ENCODE data around the gene PRMT5.
A peak's percentile ranks its signal among the peaks of the same experiment; 100 is the strongest.
"Not testable (repeated sequence)": the region's sequence is repeated elsewhere in the genome, so short reads cannot be mapped to it uniquely, and the experiment has no call there.

The PRMT5 gene

DNA sequence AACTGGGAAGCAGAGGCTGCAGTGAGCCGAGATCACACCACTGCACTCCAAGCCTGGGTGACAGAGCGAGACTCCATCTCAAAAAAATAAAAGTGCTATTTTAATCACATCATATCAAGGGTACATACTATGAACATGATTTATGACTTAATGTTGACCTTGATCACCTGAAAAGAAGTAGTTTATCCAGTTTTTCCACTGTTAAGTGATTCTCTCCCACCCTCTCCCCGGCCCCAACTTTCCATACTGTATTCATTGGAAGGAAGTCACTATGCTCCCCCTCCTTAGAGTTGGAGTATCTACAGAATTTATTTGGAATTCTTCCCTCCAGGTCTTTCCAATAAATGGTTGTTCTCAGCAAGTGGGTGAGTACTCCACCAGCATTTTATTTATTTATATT is 3.0 kb upstream of the PRMT5 start:
- no peak for DNase-seq (ENCODE audit: low spot score)

DNA sequence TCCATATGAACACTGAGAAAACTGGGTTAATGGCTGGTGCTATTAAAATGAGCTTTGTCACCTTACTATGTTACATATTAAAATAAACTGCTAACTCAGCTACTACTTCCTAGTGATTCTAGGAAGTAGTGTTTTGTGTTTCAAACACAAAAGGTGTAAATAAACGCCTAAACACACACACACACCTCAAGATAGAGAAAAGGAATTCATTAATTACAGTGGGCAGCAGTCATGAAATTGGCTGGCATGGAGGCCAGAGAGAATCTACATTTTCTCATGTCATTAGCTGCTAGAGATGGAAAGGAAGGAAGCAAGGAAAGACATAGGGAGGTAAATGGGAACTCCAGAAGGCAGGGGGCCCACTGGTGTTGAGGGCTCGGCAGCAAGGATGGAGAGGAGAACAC is 787 bp upstream of the PRMT5 start:
- DNase-seq (ENCODE audit: low spot score), result no peak

DNA sequence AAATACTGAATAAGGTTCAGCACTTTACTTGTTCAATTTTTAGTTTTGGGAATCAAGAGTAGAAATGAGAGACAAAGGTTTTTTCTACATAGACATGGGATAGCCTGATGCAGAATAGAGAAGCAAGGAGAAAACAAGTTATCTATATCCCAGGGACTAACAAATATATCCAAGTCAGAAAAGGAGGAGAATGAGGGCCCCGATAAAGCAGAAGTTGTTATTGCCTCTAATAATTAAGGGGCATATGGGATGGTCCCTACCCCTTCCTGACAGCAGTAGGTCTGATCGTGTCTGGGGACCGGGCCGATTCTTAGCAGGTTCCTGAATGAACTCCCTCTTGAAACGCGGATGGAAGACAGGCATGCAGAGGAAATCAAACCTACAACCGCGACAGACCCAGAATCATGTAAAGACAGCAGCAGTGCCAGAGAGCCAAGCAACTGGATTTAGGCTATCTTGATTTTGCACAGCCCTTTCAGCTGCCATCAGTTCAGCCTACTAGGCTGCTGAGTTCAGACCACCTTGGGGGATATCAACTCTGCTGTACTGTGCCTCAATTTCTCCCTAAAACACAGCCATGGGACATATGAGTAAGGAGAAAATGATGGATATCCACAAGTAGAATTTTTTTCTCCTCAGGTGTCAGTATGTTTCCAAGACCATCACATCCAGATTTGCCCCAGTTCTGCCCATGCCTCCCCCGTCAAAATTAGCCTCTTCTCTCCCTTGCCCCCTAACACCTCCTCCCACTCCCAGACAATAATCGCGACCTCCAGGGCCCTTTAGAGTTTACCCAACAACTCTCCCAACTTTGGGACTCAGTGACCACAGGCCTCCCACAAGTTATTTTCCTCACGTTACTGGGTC is 706 bp downstream of the PRMT5 start:
- no peak for DNase-seq (ENCODE audit: low spot score)

DNA sequence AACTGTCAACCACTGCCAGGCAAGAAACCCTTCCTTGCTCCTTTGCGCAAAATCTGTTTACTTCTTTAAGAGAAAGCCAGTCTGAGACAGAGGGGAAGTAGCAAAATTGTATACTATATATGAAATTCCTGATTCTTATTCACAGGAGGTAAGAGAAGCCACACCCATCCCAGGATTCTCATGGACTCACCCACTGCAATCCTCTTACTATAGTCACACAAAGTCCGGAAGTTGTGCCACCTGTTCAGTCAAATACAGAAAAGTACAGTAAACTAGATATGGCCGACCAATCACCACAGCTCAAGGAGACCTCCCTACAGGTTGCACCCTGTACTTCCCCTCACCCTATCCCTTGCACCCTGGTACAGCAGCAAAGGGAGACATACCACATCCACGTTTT is 2.9 kb downstream of the PRMT5 start:
- no peak for DNase-seq (ENCODE audit: low spot score)

DNA sequence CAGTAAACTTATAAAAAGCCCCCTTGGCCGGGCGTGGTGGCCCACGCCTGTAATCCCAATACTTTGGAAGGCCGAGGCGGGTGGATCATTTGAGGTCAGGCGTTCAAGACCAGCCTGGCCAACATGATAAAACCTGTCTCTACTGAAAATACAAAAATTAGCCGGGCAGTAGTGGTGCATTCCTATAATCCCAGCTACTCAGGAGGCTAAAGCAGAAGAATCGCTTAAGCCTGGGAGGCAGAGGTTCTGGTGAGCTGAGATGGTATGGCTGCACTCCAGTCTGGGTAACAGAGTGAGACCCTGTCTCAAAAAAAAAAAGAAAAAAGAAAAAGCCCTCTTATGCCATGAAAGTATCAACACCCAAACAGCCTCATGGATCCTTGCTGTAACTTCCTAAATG is 3.7 kb downstream of the PRMT5 start:
- DNase-seq (ENCODE audit: low spot score), result no peak

DNA sequence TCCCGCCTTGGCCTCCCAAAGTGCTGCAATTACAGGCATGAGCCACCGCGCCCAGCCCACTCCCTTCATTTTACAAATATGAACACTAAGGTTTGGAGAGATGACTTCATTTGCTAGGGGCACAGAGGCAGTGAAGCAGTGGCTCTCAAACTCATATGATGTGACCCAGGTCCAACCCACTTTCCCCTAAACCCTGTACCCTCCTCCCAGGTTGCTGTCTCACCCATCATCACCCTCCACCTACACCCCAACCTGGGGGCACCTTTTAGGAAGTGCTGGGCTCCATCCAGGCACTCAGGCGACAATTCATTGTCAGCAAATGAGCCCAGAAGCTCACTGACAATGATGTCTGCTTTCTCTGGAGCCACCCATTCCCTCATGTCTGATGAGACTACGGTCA is 5.4 kb downstream of the PRMT5 start:
- no peak for DNase-seq (ENCODE audit: low spot score)

DNA sequence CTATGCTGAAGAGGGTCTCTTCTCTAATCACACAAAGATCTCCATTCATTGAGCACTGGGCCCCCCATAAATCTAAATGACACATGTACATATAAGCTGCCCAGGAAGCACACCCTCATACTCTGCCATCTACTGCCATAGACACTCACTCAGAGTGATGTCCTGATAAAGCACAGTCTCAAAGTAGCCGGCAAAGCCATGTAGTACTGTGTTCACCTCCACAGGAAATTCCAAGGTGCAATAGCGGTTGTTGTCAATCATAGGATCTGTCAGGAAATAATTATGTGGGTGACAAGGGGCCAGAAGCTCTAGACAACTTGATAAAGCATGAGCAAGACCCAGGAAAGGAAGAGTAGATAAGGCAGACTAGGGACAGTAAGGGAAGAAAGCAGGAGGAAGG is 6.9 kb downstream of the PRMT5 start:
- DNase-seq (ENCODE audit: low spot score), result no peak

DNA sequence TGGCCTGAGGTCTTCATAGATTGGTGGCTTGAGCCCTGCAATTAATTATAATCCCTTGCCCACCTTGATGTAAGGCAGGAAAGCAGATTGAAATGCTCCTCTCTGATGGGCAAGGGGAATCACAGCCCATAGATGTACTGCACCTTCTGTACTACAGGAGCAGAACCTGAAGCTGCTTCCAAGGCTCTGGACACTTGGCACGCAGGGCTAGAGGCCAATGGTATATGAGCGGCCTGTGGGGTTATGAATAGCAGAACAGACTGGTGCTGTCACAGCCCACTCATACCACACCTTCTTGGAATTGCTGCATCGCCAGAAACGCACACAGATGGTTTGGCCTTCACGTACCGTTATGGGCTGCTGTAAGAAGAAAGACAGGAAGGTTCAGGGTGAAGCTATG is 8.5 kb downstream of the PRMT5 start:
- DNase-seq (ENCODE audit: low spot score), result no peak

DNA sequence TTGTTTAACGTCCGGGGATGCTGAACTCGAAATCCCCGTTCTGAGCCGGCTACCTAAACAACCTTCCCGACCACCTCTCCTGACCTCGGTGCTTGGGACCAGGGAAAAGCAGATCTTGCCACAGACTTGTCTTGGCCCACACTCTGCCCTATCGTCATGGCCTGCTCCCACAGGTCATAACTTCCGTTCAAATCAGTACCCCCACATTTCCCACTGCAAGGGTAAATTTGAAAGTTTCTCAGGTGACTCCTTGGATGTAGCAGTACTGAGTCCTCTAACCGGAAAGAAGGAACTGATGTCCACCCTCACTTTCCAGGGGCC is 9.6 kb downstream of the PRMT5 start:
- DNase-seq (ENCODE audit: low spot score), result no peak

DNA sequence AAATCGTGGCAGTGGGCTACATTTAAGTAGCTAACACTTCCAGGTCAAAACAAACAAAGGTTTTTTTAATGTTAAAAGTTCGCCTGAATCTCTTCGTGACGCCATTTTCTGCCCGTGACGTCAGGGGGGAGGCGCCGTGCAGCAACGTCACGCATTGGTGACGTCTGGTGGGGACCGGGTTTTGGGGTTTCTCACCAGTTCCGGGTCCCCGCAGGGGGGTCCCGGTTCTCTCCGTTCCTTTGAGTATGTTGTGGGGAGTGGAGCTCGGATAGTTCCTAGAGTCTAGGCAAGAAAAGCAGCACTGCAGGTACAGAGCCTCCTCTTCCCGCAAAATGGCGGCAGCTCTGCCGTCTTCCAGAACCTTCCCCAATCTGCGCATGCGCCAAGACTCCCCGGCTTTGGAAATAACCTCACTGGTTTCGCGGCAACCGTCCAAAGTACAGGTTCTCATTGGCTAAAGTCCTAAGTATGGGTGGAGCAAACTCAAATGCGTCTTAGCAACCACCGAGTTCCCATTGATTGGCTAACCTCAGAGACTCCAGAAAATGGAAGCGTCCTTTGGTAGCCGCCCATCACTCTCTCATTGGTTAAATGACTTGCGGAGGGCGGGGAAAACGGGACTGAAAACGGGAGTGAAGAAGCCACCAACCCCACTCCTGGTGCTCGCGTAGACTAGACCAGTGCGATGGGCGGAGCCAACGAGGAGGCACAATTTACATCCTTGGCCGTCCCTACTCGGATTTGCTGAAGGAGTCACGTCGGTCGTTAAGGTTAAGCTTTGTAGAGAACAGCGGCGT is 10.2 kb downstream of the PRMT5 start, which contains the start of gene RBM23:
TSS of gene RBM23 (minus strand) at position 346 of the 797 bp plus-strand sequence.
- peak; percentile 98 for DNase-seq (ENCODE audit: low spot score)

DNA sequence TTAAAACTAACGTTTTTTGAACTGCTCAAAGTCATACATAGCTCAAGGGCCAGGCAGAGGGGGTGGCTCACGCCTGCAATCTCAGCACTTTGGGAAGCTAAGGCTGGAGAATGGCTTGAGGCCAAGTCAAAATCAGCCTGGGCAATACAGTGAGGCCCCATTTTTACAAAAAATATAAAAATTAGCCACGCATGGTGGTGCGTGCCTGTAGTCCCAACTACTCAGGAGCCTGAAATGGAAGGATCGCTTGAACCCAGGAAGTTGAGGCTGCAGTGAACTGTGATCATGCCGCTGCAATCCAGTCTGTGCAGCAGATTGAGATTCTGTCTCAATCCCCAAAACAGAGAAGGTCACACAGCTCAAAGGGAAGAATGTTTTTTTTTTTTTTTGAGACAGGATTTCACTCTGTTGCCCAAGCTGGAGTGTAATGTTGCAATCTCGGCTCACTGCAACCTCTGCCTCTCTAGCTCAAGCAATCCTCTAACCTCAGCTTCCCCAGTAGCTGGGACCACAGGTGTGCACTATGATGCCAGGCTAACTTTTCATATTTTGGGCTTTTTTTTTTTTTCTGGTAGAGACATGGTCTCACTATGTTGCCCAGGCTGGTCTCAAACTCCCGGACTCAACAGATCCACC is 13.2 kb downstream of the PRMT5 start:
- DNase-seq (ENCODE audit: low spot score), result no peak

DNA sequence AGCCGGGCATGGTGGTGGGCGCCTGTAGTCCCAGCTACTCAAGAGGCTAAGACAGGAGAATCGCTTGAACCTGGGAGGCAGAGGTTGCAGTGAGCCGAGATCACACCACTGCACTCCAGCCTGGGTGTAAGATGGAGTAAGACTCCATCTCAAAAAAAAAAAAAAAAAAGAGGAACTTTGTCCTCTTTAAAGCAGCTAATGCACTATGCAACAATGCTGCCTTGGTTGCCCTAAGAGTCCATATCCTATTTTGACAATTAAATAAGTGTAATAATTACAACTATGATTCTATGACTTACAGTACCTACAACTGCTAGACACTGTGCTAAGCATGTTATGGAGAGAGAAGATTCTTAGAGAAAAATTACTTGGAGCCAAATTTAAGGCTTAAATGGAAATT is 14.3 kb downstream of the PRMT5 start:
- not testable (repeated sequence) for DNase-seq (ENCODE audit: low spot score)

DNA sequence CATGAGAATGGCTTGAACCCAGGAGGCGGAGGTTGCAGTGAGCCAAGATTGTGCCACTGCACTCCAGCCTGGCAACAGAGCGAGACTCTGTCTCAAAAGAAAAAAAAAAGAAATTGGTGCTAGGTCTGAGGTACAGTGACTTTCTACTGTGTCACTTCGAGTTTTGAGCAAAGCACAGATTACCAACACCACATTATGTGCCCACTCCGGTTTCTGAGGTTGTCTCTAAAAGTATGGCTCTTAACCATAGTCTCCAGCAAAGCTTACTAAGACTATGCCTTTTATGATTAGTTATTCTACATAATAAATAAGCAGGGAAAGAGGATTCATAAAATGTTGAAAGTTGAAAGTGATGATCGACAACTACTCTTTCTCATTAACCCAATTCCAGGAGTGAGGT is 18.3 kb downstream of the PRMT5 start:
- no peak for DNase-seq (ENCODE audit: low spot score)

DNA sequence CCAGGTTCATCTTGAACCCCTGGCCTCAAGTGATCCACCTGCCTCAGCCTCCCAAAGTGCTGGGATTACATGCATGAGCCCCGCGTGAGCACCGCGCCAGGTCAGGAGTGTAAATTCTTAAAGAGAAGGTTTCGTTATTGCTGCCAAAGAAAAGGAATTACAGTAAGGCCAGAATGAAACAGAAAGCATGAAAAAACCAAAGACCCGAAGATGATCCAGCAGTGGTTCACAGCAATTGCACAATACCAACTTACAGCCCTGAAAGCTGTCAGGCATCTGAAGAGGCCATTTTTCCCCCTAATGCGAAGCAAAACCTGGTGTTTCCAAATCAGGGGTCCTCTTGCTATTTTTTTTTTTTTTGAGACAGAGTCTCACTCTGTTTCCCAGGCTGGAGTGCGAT is 20.6 kb downstream of the PRMT5 start:
- no peak for DNase-seq (ENCODE audit: low spot score)

DNA sequence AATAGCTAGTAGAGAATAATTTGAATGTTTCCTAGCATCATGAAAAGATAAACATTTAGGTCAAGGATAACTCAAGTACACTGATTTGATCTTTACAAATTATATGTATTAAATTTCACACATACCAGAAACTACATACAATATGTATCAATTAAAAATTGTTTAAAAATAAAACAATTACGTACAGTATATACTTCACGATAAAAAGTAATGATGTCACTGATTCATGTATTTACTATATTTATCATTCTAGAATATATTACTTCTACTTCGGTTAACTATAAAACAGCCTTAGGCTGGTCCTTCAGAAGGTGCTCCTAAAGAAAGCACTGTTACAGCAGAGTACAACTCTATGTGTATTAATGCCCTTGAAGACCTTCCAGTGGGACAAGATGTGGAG is 21.7 kb downstream of the PRMT5 start:
- no peak for DNase-seq (ENCODE audit: low spot score)

DNA sequence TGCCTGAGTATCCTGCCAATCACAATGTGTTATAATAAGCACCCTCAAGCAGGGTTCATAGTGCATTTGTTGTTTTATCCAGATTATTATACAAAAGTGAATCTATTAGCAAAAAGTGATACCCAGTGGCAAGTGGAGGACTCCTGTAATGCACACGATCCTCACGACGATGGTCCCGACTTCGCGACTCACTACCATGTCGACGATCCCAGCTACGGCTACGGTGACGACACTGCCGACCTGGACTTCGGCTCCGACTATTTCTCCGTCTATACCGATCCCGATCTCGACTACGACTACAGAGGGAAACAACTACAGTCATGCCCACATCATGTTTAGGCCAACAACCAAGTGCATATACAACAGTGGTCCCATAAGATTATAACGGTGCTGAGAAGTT is 23.1 kb downstream of the PRMT5 start:
- DNase-seq (ENCODE audit: low spot score), result no peak

DNA sequence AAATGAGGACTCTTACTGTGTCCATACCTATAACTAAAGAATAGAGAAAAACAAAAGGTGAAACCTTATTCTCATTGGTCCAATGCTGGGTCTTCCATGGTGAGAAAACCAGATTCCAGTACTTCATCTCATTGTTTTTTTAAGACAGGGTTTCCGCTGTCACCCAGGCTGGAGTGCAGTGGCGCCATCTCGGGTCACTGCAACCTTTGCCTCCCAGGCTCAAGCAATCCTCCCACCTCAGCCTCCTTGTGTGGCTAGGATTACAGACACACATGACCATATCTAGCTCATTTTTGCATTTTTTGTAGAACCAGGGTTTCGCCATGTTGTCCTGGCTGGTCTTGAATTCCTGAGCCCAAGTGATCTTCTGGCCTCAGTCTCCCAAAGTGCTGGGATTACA is 23.5 kb downstream of the PRMT5 start:
- no peak for DNase-seq (ENCODE audit: low spot score)

DNA sequence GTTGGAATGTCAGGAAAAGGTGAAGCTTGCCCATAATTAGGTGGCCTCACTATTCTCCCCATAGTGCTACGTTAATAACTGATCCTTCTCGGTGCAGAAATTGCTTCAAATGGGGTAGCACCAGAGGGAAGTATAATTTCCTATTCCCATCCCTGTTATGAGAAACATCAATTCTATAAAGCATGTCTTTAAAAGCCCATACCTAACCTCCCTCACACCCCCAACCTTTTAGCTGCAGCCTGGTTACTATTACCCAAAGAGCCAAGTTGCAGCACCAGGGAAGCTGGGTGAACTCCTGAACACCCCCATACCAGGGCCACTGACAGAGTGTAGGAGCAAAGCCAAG is 25.5 kb downstream of the PRMT5 start:
- no peak for DNase-seq (ENCODE audit: low spot score)

DNA sequence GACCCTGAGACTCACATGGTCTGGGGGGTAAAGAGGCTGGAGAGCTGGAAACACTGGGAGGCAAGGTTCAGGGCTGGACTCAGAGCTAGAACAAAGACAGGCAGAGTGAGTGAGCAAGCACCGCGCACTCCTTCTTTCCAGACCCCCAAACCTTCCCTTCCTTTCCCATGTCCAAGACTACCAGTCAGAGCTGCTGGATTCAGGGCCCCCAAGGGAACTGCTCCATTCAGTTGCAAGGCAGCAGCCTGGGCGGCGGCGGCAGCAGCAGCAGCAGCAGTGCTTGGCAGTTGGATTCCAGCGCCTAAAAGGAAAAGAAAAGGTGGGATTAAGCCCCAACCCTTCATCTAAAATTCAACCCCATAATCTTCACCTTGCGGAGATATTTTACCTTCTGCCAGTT is 27.4 kb downstream of the PRMT5 start:
- DNase-seq (ENCODE audit: low spot score), result no peak

DNA sequence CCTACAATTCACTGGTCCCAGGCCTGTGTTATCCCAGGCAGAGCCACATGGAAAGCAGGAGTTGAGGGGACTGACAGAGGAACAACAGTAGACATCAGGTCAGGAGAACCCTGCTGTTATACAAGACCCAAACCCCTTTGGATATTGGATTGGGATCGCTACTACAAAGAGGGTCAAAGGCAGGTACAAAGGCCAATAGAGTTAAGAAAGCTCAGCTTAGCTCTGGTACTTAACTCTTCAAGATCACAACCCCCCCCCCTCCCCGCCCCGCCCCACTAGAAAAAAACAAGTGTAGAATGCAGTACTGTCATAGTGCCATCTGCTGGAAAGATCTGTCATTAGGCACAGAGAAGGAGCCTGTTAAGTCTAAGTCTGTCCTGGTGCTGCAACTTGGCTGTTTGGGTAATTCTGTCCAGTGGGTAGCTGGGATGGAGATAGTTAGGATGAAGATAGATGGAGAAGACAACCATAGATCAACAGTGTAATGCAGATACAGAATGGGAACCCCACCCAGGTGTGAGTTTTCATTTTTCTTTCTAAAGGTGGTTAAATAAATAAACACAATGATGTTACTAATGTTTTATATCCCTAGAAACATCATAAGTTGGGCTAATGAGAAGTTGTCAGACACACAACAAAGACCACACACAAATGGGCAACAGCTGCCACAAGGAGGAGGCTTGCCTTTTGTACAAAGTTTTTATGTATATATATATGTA is 28.9 kb downstream of the PRMT5 start:
- DNase-seq (ENCODE audit: low spot score), result peak; percentile 82

DNA sequence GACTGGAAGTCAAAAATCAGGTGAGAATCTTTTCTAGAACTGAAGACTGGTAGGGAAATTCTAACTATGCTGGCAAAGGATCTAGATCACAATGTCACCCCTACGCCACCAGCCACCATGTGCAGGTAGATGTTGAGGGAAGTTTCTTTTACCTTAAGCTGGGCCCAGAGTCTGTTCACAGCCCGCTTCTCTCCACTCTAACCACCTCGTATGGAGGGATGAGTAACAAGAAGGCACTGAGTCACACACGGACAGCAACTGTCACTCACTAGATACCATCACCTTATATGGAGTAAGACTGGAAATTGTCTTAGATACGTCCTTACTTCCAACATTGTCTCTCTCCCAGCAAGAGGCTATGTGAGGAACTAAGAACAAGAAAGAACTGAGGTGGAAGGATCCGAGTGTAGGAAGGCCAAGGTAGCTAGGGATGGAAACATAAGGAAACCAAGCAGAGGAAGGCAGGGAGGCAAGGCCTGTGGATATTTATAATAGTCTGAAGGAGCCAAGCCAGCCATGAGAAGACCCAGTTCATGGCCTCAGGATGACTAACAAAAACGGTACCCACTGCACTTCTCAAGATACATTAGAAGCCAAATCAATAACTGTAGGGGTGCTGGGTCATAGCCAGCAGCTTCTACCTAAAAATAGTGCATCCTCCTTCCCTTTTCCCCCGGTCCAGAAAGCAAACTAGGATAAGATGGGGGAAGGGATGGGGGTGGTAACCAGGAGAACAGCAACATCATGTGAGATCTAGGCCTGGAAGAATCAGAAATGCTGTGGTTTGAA is 30.7 kb downstream of the PRMT5 start:
- peak; percentile 79 for DNase-seq (ENCODE audit: low spot score)

DNA sequence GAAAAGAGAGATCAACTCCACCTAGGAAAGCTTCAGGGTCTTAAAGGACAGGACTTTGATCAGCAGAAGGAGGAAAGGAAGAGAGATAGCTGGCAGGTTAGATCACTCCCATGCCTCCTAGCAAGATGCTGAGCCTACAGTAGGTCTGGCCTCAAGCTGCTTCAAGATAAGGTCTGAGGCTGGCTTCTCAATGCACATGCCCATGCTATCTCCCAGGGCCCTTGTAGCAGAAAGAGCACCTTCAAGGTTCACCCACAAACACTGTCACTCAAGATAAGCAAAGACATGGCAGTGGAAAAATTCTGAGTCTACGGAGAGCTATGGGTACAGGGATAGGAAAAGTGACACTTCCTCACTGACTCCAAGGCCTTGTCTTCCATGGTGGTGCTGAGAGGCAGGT is 31.8 kb downstream of the PRMT5 start:
- no peak for DNase-seq (ENCODE audit: low spot score)
